Limb (tissue), 2 donors: ENCODE data around the gene SNCA.

Source experiments
- DNase-seq, 2 donors: peaks; one replicate each; pipeline ENCODE4 v3.0.0-alpha.2; 2016; ENCODE audit errors: extremely low spot score in 2 of 2

SNCA gene

GRCh38 chr4:89754531-89754930 is 82.4 kb downstream of the SNCA start:
- DNase-seq: no peak

DNA sequence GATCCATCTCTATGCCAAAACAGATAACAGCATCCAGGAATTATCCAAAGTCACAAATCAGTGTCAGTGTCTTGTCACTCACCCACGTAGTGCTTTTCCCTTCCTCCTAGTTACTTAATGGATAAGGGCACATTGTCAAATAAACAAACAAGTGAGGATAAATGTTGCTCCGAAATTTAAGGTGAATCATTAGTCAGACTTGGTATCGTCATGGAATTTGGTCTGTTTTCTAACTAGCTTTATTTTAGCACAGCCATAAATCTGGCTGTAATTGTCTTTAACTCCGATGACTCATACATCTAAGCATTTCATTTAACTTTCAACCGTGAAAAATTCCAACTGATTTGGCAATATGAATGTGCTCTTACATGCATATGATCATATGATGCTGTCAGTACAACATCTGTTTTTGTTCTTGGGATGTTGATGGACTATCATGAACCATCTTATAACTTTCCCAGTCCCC is 83.3 kb downstream of the SNCA start:
- DNase-seq: peak in 1 of 2 donors; percentile 64

DNA sequence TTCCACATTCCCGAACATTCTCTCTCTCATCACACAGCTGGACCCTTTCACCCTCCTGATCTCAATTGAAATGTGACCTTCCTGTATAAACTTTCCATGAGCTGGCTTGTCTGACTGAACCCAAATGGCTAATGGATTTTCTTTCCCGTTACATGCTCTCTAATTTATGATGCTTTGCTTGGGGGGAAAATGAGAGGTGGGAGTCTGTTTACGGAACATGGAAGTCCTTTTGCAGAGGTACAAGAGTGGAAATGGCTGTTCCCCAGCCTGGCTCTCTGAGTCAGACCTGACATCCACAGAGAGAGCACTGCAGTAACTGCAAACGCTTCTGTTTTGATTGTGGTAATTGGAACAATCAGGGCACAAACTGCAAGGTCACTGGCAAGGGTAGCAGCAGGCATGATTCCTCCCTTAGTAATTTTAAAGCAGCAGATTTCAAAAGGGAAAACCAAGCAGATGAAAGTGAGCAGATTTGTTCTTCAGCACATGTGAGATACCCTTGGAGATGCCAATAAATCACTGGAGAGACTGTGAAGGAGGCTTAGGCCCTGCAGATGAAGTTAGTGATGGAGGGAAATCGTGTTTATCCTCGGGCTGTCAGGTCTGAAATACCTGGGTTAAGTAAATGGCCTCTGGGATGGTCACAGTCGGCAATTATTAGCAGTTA is 83.9 kb downstream of the SNCA start:
- peak in 1 of 2 donors; percentile 34 for DNase-seq

GRCh38 chr4:89751416-89751815 is 85.5 kb downstream of the SNCA start:
- no peak for DNase-seq

GRCh38 chr4:89746377-89746776 is 90.6 kb downstream of the SNCA start:
- no peak for DNase-seq

GRCh38 chr4:89745708-89746107 is 91.3 kb downstream of the SNCA start:
- DNase-seq: no peak

GRCh38 chr4:89744914-89745313 is 92.0 kb downstream of the SNCA start:
- no peak for DNase-seq

- DNase-seq: no peak
Observed at GRCh38 chr4:89741768-89742167, 95.2 kb downstream of the SNCA start.

DNA sequence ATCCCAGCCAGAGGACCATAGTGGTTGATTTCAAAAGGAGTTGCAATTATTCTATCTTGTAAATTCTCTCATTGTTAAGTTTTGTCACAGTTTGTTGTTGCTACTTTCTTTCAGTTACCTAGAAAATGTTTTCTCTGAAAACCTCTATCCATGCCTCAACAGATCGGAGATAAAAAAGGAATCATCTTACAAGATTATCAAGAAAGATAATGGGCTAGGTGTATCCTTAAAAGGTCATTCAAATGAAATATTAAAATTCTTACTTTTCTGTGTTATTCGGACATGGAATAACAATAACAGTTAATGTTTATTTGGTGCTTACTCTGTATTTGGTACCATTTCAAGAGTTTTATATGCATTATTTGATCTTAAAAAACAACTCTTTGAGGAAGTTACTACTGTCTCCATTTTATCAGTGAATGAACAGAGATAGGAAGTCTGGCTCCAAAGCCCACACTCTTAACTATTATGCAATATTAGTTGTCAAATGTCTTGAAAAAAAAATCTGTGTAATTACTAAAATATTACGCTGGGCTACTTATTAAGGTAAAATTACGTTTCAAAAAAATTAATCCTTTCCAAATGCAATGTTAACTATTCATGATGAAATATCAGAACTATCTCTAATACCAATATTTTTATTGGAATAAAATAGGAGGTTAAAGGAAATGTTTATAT is 97.5 kb downstream of the SNCA start:
- DNase-seq: no peak

- DNase-seq: no peak
Observed at GRCh38 chr4:89737888-89738287, 99.1 kb downstream of the SNCA start.

GRCh38 chr4:89733946-89734345 is 103.0 kb downstream of the SNCA start:
- DNase-seq: no peak

GRCh38 chr4:89727238-89727637 is 109.7 kb downstream of the SNCA start:
- DNase-seq: no peak

DNA sequence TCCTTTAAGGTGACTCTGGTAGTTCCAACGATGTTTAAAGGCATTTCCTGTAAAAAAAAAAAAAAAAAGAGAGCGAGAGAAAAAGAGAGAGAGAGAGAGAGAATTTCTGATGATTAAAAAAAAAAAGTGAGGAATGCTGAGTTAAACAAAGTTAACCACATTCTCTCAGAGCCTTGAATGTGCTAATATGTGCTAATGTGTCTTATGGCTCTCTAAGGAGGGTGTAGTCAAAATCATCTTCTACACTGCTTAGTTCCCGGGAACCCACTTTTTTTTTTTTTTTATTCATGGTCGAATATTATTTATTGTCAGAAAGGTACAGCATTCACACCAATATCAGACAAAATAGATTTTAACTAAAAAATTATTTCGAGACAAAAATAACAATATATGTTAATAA is 111.7 kb downstream of the SNCA start:
- DNase-seq: no peak

GRCh38 chr4:89724716-89725115 is 112.2 kb downstream of the SNCA start:
- no peak for DNase-seq

DNA sequence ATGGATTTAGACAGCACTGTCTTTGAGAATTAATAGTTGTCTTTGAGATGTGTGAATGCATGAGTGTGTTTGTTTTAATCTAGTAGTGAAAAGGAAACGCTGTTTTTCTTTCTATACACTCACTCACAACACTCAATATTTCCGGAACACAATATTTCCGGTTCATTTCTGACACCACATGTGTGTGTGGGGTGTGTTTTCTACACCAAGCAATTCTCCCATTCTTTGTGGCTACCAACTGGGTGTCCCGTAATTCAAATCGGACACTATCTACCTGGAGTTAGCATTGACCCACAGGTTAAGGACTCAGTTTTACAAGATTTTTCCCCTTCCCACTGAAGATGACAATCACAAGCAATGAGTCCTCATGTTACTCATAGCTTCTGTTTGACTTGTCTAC is 113.9 kb downstream of the SNCA start:
- no peak for DNase-seq

DNA sequence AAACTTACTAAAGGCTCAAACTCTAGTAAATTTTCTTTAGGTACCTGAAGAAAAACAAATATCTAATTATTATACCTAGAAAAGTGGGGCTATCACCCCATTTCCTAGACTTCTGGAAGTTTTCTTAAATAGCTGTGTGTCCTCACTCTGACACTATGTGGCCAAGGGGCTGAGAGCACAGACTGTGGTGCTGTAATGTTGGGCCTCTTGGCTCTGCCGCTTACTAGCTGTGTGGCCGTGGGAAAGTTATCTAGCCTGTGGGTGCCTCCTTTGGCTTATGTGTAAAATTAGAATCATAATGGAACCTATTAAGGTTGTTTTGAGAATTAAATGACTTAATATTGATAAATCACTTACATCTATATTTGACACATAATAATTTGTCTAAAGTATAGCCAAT is 114.4 kb downstream of the SNCA start:
- DNase-seq: no peak

GRCh38 chr4:89720981-89721380 is 116.0 kb downstream of the SNCA start:
- DNase-seq: no peak

GRCh38 chr4:89719536-89720090 is 117.3 kb downstream of the SNCA start:
- no peak for DNase-seq

- no peak for DNase-seq
Observed at GRCh38 chr4:89716893-89717292, 120.1 kb downstream of the SNCA start.

- no peak for DNase-seq
Observed at GRCh38 chr4:89715631-89716030, 121.3 kb downstream of the SNCA start.

DNA sequence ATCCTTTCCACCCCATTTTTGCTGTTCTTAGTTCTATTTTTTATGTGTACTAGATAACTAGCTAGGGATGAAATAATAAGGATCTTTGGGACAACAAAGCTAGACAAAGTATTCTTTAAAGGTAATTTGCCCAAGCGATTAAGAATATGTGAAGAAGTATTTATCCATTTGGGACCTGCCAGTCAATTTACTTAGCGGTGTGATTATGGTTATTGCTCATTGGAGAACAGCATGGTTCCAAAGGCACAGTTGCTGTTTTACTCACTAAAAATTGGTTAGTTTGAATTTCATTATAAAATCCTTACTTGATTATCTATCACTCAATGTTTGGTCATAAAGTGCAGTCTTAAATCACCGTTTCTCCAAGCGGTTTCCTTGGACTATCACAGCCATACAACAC is 124.1 kb downstream of the SNCA start:
- no peak for DNase-seq

DNA sequence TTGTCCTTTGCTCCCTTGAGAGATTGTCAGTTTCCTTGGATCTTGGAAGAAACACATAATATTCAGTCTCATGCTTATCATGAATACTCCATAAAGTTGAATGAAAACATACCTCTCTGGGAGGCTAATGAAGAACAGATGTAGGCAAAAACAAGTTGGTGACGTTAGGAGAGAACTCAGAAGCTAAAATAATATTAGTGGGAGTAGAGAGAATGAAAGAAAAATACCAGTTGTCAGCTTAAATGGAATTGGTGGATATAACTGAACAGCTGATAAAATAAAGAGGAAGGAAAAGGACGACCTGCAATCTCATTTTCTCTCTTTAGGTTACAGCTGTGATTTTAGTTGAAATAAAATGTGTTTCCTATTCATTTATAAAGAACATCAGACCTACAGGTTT is 124.8 kb downstream of the SNCA start:
- peak in 1 of 2 donors; percentile 38 for DNase-seq

DNA sequence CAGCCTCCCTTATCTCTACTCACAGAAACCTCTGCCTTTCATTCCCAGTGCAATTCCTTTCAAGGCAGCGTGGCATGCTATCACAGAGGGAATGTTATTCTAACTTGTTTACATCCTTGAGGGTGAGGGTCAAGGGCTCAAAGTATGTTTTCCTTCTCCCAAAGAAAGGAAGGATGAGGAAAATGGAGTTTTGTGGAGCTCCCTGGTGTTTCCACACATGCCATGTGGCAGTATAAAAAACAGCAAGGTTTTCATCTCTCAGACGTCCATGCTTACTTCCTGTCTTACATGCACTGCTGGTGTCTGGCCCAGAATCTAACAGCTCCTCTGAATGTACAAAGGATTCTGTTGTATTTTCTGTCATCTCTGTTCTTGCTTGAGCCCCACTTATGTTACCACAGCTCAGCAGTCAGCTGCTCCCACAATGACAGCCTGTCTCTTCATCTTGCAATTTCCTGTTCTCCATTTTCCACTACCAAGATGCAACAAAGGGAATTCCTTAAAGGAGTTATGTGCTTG is 128.0 kb downstream of the SNCA start:
- peak; percentile 27 for DNase-seq
